BJ (cell line): ENCODE results near the gene METTL23. TPM values are rescaled to one million over a fixed set of nuclear protein-coding genes. Genes with fewer than 3 reads are reported as not detected.
A peak's percentile ranks its signal among the peaks of the same experiment; 100 is the strongest.

Experiments used
- CTCF ChIA-PET: fragments of 350-600 bp; formaldehyde crosslinking; extraction: SDS; loops from one replicate; lab custom pipeline; 2021; ENCODE audit warnings: antibody characterized with exemption, inconsistent platforms; lab: Yijun Ruan, JAX
- POLR2A ChIA-PET: fragments of 300-600 bp; sonication (Branson Sonifier 250); formaldehyde crosslinking; extraction: SDS; loops from one replicate; lab custom pipeline; 2021; ENCODE audit warnings: antibody characterized with exemption; lab: Charles Lee
- DNase-seq: peaks from one replicate; pipeline ENCODE4 v3.0.0-alpha.2; 2011; ENCODE audit warnings: low read depth
- H3K27me3 ChIP-seq: 2 replicates; pipeline ENCODE4 v1.6.0; 2011; ENCODE audit warnings: low read length; ENCODE audit not compliant: control insufficient read depth, insufficient read depth
- H3K36me3 ChIP-seq: 2 replicates; pipeline ENCODE4 v1.5.1; 2011; ENCODE audit warnings: low read length; ENCODE audit not compliant: control insufficient read depth, insufficient read depth
- H3K4me3 ChIP-seq: 2 replicates; pipeline ENCODE4 v1.5.1; 2011; ENCODE audit warnings: low read depth, mild to moderate bottlenecking, control low read depth, low read length
- CTCF ChIP-seq: IDR thresholded peaks from 2 replicates; pipeline ENCODE4 v1.5.1; 2011; ENCODE audit warnings: low read depth, mild to moderate bottlenecking, control low read depth, inconsistent platforms, low read length, moderate library complexity; ENCODE audit not compliant: insufficient read depth
- polyA plus RNA-seq: library from polyadenylated mRNA; depleted of rRNA; stranded (reverse); fragments of >200 nt; gene quantifications from 2 replicates; pipeline ENCODE4 v1.2.3, GENCODE V29; 2011

METTL23 gene
- polyA plus RNA-seq, 1 experiment: 35.0 TPM

- ChIA-PET POLR2A (no interaction called here), CTCF (interaction anchor here (0.7 to 1.2 kb wide), 3 partner anchors 11 to 33 kb away, joined by 3 read pairs; no protein-coding TSS in a partner anchor)
- DNase-seq: no peak
Measured at GRCh38 chr17:76758570-76758969, 31.9 kb downstream of the METTL23 start.

GRCh38 chr17:76772842-76773525 lies 46.3 kb downstream of the METTL23 start:
- no peak for TF ChIP-seq CTCF
- Histone ChIP-seq H3K4me3 (no peak overlapping the region; the same call in 1 of the 2 replicates), H3K36me3 (peaks cover 2% of the 10 kb centered on the region; the same call in 1 of the 2 replicates), H3K27me3 (no peaks in the 10 kb centered on the region)
- ChIA-PET POLR2A (interaction anchor here (0.6 kb wide), 1 partner anchor 107 kb away, joined by 4 read pairs; no protein-coding TSS in a partner anchor), CTCF (interaction anchor here (1.0 kb wide), 2 partner anchors 15 to 283 kb away, joined by 3 read pairs; no protein-coding TSS in a partner anchor)
- peak; percentile 76 for DNase-seq

More at GRCh38 chr17:76758570-76758969, 31.9 kb downstream of the METTL23 start:
- no peaks in the 10 kb centered on the region for H3K27me3 ChIP-seq
- TF ChIP-seq CTCF: no peak
- H3K4me3 ChIP-seq: no peak overlapping the region
- H3K36me3 ChIP-seq: no peaks in the 10 kb centered on the region

- no peak for DNase-seq
- POLR2A ChIA-PET: no interaction called here
- no peaks in the 10 kb centered on the region for H3K27me3 ChIP-seq
- no peak for TF ChIP-seq CTCF
- CTCF ChIA-PET: no interaction called here
- H3K36me3 ChIP-seq: peaks cover 6% of the 10 kb centered on the region
- H3K4me3 ChIP-seq: no peak overlapping the region
Measured at GRCh38 chr17:76775021-76775600, 48.5 kb downstream of the METTL23 start.

GRCh38 chr17:76781056-76781982 lies 54.7 kb downstream of the METTL23 start:
- POLR2A ChIA-PET: no interaction called here
- TF ChIP-seq CTCF: 0 out of 2 replicates have a peak, but pooled peaks have one; percentile 2
- Histone ChIP-seq H3K27me3 (no peaks in the 10 kb centered on the region), H3K4me3 (no peak overlapping the region), H3K36me3 (peaks cover 5% of the 10 kb centered on the region)
- CTCF ChIA-PET: interaction anchor here (0.6 to 1.0 kb wide), 2 partner anchors 11 to 275 kb away, joined by 3 read pairs; no protein-coding TSS in a partner anchor
- no peak for DNase-seq

- no peak for TF ChIP-seq CTCF
- POLR2A ChIA-PET: interaction anchor here (0.7 kb wide), 1 partner anchor 101 kb away, joined by 9 read pairs; no protein-coding TSS in a partner anchor
Measured at GRCh38 chr17:76783146-76783545, 56.5 kb downstream of the METTL23 start.

More at GRCh38 chr17:76783146-76783545, 56.5 kb downstream of the METTL23 start:
- no peak overlapping the region for H3K4me3 ChIP-seq
- CTCF ChIA-PET: no interaction called here
- peaks cover 2% of the 10 kb centered on the region for H3K36me3 ChIP-seq
- H3K27me3 ChIP-seq: no peaks in the 10 kb centered on the region
- no peak for DNase-seq
